WI38 (cell line): ENCODE data around the gene SORT1.
"Not testable (repeated sequence)": the region's sequence is repeated elsewhere in the genome, so short reads cannot be mapped to it uniquely, and the experiment has no call there.

Experiments
- H3K4me3 ChIP-seq: 2 replicates; pipeline ENCODE4 v1.5.1; 2011; ENCODE audit warnings: low read depth, mild to moderate bottlenecking, control low read depth, low read length
- CTCF ChIP-seq: IDR thresholded peaks from 2 replicates; pipeline ENCODE4 v1.5.1; 2012; ENCODE audit warnings: low read depth, mild to moderate bottlenecking, control low read depth, low read length

The SORT1 gene

GRCh38 chr1:109395602-109396512 is 1.9 kb downstream of the SORT1 start:
- H3K4me3 ChIP-seq = peak overlapping the region; percentile 68
- no peak for TF ChIP-seq CTCF

GRCh38 chr1:109395282-109395599 is 2.5 kb downstream of the SORT1 start:
- H3K4me3 ChIP-seq = not testable (repeated sequence)

- TF ChIP-seq CTCF = no peak
- no peak overlapping the region for H3K4me3 ChIP-seq
Measured at GRCh38 chr1:109394591-109395281, 3.0 kb downstream of the SORT1 start.

DNA sequence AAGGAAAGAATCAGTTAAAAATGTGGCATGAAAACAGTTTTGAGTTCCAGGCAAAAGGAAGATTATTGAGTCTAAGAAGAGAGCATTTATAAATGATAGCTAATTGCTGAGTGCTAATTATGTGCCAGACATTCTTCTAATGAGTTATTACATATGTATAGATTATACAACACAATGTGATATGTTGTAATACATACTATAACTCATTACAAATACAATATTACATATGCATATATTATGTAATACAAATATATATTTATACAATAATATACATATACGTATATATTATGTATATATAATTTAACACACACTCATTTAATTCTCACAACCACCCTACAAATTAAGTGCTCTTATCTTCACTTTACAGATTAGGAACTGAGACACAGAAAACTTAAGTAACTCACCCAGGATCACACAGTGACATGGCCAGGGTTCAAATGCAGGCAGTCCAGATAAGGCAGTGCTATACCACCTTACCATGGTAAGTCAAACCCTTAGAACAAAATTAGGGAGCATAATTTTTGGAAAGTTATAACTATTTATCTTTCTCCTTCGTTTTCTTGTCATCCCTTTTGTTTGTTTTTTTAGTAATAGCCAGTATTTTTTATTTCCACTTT is 4.0 kb downstream of the SORT1 start:
- H3K4me3 ChIP-seq = peak overlapping the region; percentile 3; the same call in 1 of the 2 replicates
- no peak for TF ChIP-seq CTCF

GRCh38 chr1:109392788-109393616 is 4.7 kb downstream of the SORT1 start:
- H3K4me3 ChIP-seq = peak overlapping the region; percentile 29
- TF ChIP-seq CTCF = no peak

DNA sequence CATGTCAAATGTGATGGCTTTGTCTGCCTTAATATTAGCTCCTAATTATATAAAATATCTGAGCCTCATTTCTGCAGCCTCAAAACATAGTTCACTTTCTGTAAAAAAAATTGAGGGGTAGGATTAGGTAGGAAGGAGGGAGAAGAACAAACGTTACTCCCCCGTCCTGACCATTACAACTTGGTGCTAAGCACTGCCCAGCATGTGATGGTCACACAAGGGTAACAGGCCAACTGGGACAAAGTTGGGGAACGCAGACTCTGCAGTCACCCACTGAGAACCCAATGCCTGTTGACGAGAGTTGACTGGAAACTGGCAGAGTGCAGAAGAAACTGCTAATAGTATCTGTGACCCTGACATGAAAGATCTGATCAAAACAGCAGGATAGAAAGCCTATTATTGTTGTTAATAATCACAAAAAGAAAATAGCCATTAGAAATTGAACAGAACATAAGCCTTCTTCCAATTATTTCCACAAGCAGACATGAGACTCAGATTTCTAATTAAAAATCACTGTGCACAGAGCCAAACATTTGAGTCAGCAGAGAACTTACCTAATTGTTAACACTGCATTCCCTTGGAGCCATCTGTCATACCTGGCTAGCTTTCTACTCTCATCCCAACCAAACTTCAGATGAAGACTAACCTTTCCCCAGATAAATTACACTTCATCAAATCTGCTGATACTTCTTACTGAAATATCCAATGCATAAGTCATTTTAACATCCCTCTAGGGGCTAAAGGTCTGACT is 5.5 kb downstream of the SORT1 start:
- peak overlapping the region; percentile 29 for H3K4me3 ChIP-seq
- TF ChIP-seq CTCF = no peak

GRCh38 chr1:109391626-109392025 is 6.1 kb downstream of the SORT1 start:
- H3K4me3 ChIP-seq = peak overlapping the region; percentile 33
- no peak for TF ChIP-seq CTCF
